ENCODE data around the gene ANK2.

Gene ANK2

DNA sequence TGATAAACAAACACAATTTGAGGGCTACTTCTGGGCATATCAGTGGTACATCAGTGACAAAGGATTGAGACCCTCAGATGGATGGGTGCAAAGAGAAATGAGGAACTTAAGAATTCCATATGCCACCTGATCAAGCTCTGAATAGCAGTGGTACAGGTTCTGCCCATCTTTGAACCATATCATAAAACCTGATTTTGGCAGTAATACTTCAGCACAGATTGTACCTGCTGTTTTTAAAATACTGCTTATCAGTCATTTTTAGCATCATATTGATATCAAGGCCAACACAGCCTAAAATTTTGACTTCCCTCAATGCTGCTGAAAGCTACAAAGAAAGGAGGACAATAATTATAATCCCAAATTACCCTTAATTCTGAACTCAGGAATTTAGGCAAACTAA is 41.5 kb downstream of the ANK2 start:
- FAIRE-seq, result no peak
- no peak for DNase-seq (ENCODE audit: low spot score)

DNA sequence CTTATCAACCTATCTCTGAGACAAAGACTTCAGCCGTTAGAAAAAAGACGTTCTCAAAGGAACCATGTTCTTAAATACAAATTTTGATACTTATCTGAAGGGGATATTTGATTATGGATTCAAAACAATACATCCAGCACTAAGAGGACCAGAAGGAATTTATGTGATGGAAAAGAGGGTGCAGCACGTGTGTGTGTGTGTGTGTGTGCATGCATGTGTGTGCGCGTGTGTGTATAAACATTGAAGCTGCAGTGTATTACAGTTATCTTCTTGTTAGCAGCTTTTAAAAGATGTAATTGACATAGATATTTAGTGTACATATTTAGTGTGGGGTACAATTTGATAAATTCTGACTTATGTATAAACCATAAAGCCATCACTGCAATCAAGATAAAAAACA is 44.9 kb downstream of the ANK2 start:
- FAIRE-seq (no peak), DNase-seq (ENCODE audit: low spot score) (no peak)

DNA sequence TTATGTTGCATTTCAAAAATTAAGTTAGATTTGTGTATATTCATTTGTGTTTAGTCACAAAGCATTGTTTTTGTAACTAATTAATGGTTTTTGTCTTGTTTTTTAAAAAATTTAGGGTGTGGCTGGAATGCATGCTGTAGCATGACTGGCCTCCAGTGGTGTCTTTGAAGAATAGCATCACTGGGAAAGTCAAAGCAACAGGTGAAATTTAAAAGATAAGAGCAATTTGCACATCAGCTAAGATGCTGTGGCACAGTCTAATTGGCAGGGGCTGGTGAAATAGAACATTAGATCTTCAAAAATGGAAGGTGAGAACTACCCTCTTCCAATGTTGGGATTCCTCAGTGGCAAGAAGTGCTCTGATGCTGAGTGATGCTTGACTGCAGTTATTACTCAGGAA is 45.3 kb downstream of the ANK2 start:
- FAIRE-seq (no peak), DNase-seq (ENCODE audit: low spot score) (peak; percentile 37)

DNA sequence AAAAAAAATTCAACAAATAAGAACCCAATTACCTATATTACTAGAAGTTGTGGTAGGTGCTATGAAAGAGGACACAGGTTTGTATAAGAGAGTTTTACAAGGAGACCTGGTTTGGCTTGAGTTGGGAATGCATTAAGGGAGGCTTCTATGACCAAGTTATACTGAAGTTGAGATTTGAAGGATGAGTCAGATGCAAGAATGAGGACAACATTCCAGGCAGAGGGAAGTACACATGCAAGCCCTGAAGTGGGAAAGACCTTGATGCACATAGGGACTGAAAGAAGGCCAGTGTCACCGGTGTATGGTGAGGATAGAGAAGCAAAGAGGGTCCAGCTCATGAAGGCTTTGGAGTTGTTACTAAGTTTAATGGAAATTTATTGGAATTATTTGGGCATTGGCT is 52.2 kb downstream of the ANK2 start:
- FAIRE-seq, result no peak
- no peak for DNase-seq (ENCODE audit: low spot score)

DNA sequence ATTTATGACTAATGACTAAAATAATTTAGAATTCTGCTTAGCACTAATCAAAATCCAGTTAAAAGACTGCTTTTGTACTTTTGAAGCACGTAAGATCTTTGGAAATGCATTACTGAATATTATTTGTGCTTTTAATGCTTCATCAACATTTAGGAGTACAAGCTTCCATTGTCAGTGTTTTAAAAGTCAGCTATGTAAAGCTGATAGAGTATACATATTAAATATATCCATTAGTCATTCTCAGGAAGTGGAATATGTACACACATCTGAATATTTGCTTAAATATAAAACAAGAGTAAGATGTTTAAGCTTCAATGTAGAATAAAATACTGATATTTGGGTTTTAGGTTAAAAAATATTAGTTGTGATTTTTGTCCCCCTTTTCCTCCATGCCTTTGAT is 54.1 kb downstream of the ANK2 start:
- DNase-seq (ENCODE audit: low spot score), result no peak
- no peak for FAIRE-seq

DNA sequence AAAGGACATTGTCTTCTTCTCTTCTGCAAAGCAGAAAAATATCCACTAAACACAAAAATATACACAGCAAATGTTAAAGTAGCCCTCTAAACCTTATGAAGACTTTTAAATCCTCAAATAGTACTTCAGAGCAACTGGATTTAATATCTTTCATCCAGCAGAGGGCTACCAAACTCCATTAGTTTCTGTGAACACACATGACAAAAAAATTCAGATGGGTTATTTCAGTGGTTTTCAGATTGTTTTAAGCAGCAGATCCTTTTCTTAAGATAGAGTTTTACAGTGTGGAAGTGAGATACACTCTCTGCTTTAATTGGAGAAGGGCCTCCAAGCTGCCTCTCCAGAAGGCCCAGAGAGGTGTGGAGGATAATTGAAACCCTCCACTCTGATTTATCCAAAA is 56.7 kb downstream of the ANK2 start:
- DNase-seq (ENCODE audit: low spot score), result peak; percentile 14
- no peak for FAIRE-seq

DNA sequence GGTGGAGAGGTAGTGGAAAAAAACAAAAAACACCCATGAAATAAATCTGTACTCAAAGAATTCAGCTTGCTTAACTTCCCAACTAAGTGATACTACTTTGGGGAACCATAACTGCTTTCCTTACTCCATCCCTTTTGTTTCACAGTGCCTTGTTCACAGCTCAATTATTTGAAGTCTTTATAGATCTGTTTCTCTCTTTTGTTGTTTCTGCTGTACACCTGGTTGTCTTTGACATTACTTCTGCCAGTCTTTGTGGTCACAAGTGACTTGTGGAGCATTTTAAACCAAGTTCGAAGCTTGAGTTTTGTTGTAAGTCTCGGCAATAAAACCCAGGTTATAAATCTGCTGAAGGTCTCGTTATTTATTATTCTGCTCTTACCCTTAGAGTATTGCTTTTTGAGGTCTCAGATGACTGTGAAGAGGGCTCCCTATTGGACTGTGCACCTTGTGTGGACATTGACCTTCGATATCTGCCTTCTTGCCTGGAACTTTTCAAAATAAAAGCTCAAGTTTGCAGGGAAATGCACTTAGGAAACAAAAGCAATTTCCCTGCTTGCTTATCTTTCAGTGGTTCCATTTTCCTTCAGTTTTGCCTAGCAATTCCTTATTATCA is 59.8 kb downstream of the ANK2 start:
- DNase-seq (ENCODE audit: low spot score), result no peak
- no peak for FAIRE-seq

DNA sequence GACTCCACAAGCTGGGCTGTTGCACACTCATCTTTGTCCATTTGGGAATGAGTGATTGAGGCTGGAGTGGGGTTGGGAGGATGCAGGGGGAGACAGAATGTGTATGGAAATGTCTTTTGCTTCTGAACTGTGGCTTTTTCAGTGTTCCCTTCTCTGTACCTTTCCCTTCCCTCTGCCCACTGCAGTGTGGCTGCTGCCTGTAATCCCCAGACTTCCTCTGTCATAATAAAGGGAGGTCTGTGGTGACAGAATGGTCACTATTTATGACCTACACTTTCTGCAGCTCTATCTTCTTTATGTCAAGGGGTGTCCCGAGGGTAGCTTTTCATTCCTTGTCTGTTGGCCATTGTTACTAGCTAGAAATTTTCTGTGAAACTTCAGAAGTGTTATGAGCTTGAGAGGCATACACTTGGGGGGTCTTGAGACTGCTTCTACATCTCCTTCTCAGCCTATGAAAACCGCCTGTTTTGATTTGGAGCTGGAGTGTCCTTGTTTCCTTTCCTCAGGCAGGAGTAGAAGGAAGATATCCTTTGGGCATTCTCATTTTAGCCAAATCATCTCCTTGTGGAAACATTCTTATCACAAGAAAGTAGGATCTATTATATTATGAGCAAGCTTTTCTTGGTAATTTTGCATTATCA is 63.0 kb downstream of the ANK2 start:
- FAIRE-seq, result no peak
- no peak for DNase-seq (ENCODE audit: low spot score)

DNA sequence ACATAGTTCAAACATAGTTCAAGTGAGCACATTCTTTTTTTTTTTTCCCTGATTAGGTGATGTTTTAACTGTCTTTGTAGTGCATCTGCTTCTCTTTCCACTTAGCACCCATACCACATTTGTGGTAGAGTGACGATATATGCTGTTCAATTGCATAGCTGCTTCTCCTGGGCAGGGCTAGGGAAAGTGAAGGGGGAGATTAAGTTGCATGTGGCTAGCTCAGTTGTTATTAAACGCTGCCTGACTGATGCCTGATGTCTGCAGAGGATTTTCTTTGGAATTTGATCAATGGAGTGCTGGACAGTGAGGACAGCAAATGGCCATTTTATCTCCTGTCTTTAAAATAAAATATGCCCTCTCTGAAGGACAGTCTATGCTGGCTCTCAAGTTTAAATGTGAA is 63.7 kb downstream of the ANK2 start:
- DNase-seq (ENCODE audit: low spot score), result no peak
- no peak for FAIRE-seq

DNA sequence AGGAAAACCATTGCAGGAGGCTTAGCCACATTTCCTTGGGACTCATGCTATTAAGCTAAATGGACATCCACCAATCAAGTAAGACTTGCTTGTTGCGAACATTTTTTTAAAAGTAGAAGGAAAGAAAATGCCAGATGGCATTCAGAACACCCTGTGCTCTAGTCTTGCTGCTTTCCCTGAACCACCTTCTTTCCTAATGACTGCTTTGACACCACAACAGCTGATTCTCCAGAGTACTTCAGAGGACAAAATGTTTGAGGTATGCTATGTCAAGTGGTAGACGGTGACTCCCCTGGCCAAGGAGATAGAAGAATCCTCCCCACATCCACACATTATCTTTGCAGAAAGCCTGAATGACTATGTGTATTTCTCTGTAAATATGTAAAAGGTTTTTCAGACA is 65.4 kb downstream of the ANK2 start:
- DNase-seq (ENCODE audit: low spot score), result no peak
- FAIRE-seq, result no peak

DNA sequence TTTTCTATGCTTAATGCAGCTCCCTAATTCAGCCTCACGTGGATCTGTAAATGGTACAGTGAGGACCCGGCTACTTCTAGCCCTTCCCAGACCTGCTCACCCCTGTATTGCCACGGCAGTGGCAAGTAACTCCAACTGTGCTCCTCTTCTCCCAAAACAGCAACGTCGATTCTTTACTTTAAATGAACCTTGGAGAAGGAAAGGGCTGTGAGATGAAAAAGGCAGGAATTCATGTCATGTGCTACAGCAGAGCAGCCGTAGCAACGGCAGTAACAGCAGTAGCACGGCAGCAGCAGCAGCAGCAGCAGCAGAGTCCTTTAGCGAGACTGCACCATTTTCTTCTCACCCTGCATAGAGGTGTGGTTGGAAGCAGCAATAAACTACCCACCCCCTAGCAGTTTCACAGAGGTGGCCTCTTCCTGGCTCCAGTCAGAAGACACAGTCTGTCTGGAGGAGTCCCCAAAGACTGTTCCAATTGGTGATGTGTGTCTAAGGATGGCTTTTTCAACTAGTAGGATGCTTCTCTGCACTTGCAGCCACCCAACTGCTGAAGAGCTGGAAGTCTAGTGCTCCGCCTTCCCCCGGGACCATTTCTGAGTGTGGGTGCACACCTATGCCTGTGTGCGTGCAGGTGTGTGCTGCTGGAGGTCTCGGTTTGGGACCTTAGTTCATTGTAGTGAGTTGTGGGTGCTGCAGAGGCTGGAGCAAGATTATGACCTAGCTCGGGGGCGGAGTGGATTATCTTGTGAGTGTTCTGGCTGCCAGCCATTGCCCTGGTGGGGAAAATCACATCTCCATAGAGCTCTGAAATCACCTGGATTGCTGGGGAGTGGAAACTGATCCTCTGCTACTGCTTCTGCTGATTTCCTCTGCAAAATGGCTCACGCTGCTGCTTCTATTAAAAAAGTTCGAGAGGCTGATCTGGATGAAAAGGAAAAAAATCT is 67.2 kb downstream of the ANK2 start:
- no peak for DNase-seq (ENCODE audit: low spot score)
- peak; percentile 27 for FAIRE-seq

DNA sequence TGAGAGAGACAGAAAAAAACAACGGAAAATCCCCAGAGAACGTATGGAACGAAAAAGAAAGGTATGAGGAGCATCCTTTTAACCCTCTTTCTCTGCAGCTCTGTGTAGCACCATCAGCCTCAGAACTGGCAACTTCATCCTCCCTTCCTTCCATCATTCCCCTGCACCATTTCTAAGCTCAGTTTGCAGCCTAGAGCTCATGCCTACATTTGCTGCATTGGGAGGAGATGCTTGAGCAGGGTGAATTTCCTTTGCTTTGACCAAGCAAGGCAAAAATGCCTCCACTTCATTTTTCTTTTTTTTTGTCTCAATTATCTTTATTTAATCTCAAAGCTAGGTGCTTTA is 67.9 kb downstream of the ANK2 start:
- FAIRE-seq (no peak), DNase-seq (ENCODE audit: low spot score) (no peak)

DNA sequence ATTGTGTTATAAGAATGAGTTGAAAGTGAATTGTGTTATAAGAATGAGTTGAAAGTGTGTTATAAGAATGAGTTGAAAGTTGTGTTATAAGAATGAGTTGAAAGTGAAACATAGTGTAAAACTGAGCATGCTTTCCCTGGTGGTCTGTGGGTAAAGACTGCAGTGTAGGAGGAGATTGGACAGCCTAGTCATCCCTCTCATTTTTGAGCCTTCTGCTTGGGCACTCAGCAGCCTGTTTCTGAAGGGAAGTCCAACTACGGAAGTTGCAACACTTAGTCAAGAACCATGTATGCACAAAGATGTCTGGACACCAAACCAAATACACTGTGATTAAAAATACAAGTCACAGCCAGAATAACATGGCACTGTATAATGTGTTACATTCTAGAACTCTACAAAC is 72.6 kb downstream of the ANK2 start:
- no peak for FAIRE-seq
- DNase-seq (ENCODE audit: low spot score), result no peak

DNA sequence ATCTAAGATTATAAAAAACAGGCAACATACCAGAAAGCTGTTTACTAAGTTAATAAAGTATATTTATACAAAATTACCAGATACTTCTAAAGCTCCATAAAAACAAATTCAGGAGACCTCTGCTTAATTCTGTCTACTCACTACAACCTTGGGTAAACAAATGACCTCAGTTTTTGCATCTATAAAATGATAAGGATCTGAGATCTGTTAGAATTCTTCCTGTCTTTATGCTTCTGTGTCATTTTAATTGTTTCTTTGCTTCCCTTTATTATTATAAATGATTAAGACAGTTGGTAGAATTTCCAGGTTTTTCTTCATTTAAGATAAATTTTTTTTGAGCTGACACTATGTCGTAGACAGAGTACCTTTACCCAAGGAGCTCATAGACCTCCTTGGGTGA is 76.0 kb downstream of the ANK2 start:
- FAIRE-seq, result no peak
- no peak for DNase-seq (ENCODE audit: low spot score)

DNA sequence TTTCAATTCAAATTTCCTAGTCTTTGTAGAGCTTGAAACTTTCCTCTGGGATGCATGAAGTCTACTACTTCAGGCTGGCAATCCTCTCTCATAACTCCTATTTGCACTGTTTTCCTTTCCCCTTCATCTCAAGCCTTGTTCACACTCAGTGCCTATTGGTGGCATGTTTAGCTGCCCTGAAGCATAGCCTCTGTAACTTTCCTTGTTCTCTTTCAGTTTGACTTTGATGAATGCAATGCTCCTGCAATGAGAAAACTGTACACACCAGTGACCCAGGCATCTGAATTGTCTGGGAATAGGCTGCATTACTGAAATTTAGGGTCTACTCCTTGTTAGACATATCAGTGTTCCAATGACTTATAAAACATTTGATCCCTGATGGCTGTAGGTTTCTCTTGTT is 81.7 kb downstream of the ANK2 start:
- no peak for FAIRE-seq
- DNase-seq (ENCODE audit: low spot score), result no peak

DNA sequence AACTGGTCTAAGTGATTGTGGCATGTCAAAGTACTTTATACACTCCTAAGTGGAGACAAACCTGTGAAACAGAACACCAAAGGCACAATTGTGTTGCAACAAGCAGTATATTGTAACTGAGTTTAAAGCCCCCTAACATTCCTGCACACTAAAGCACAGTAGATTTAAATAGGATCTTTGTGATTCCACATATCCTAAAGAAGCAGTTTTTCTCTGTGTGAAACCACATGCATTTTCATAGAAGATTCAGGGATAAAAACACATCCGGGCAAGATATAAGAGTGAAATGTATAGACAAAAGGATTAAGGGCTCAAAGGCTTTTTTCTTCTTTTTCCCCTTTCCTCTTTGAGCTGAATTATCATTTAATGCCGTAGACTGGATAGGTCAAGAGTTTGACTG is 82.2 kb downstream of the ANK2 start:
- no peak for FAIRE-seq
- DNase-seq (ENCODE audit: low spot score), result no peak

DNA sequence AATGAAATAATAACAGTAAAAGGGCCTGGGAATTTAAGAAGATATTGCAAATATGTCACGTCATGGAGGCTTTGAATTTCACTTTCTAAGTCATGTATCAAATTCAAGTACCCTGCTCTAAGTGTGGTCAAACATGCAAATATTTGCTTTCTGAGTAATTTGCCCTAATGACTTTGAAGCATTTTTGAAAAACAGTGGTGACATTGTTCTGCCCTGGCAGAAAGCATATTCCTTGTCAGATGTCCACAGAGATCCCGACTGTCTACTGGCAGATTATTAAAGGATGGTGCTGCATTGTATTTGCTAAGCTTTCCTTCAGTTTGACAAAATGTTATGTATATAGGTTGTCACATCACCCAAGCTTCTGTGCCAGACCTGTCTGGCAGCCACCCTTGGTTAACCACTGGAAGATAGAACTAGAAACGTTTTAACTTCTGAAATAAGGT is 92.5 kb downstream of the ANK2 start:
- FAIRE-seq (no peak), DNase-seq (ENCODE audit: low spot score) (peak; percentile 68)

DNA sequence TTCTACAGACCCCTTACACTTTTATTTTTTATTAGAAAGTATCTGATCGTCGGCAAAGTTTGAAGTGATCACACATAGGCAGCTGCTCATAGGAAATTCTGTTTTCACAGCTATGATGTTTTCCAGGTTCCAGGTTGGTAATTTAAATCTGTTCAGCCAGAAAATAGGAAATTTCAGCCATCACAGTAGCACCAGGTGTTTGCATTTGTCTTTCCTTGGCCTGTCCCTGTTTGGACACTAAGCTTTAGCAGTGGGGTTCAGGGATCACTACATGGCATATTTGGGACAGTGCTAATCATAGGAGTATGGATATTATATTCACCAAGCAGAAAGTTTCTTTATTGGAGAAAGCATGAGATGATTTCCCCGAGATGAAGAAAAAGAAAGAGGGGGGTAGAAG is 92.9 kb downstream of the ANK2 start:
- peak; percentile 7 for DNase-seq (ENCODE audit: low spot score)
- no peak for FAIRE-seq

DNA sequence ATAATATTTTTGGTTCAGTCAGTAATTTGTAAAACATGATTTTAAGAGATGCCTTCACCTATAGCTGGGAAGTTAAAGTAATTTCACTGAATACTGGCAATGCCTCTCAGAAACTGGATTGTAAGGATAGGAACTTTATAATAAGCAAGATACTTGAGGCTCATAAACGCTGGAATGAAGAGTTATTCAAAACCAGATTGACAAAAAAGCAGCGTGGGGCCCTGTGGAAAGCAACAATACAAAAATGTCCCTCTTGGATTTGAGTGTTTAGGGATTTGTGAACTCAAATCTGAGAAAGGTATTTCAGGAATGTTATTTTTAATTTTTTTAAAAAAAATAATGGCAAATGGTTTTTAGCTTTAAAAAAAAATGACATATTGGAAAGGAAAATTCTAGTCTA is 94.6 kb downstream of the ANK2 start:
- DNase-seq (ENCODE audit: low spot score) (no peak), FAIRE-seq (no peak)

DNA sequence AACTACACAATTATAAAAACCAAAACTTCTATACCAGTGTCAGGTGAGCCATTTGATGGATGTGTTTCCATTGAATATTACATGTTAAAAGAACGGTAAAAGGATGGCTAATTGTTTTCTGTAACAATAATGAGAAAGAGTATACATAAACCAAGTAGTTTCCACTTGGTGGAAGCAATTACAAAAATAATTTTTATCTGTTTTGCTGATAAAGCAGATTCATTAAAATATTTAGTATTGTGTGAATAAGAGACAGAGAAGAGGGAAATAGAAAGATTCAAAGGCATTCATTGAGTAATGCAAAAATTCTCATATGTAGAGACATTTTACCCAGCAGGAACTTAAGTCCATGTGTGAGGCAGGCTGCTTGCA is 95.7 kb downstream of the ANK2 start:
- no peak for FAIRE-seq
- DNase-seq (ENCODE audit: low spot score), result no peak

DNA sequence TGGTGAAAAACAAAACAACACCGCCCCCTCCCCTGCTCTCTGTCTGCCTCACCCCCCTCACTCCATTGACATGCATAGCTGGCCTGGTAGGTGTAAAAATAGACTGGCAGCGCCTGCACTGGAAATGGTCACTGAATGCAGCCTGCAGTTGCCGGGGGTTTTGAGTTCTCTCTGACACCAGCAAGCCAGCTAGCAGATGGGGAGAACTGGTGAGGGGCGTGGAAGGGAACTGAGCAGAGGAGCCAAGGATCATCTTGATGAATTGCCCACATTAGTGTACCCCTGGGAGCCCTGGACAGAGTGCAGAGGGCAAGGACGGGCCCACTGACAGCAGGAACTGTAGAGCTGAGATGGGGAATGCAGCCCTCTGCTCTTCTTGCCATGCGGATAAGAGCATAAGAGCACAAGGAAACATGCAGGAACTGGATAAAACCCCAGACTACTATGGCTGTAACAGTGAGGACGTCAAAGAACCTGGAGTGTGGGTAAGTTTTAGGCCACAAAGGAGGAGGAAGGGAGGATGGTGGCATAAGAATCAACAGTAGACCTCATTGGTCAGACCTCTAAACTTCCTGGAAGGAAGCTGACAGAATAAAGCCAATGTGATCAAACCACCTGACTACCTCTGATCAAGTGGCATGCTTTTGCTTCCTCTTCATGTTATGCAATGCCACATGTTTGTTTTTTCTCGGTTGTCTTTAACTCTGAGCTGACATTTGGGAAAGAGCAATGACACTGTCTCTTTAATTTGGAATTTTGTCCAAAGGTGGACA is 96.3 kb downstream of the ANK2 start:
- no peak for FAIRE-seq
- no peak for DNase-seq (ENCODE audit: low spot score)

DNA sequence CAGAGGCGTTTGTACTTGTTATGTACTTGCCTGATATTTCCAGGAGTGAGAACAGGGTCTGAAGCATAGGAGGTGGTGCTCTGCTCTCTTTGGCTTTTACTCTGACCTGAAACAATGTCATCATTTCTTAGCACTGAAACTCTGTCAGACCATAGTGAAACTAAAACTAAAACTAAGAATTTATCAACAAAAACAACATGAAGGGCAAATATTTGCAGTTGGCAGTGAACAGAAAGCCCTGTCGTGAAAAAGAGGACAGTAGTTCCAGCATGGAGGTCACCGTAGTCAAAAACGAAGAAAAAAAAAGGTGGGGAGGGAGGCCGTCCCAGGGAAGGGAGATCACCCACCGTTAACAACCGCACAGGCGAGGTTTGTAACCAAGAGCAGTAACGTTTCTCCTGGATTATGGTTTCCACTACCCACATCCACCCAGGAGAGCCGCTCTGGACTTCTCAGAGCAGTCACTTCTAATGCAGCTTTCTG is 97.5 kb downstream of the ANK2 start:
- no peak for FAIRE-seq
- no peak for DNase-seq (ENCODE audit: low spot score)

Data from urothelium cell line (cell line).